RWPE1 (cell line): ENCODE results near the gene STK33.

Experiments
- CTCF ChIA-PET: fragments of 350-600 bp; sonication (Branson Sonifier 250); formaldehyde crosslinking; extraction: SDS; loops from one replicate; lab custom pipeline; 2021; lab: Yijun Ruan, JAX
- POLR2A ChIA-PET: fragments of 400-600 bp; formaldehyde crosslinking; extraction: SDS; loops from one replicate; lab custom pipeline; 2020; ENCODE audit warnings: antibody characterized with exemption; ENCODE audit not compliant: low non-redundant PET; lab: Yijun Ruan, JAX
- DNase-seq: peaks from one replicate; pipeline ENCODE4 v3.0.0; 2012; ENCODE audit warnings: low spot score
- H3K27ac ChIP-seq: fragments of 450-650 bp; 2 replicates; pipeline ENCODE4 v1.5.1; 2017
- CTCF ChIP-seq: fragments of 450-650 bp; conservative IDR thresholded peaks from 2 replicates; pipeline ENCODE4 v1.5.1; 2017; ENCODE audit warnings: low read depth, mild to moderate bottlenecking

The STK33 gene

GRCh38 chr11:8567602-8568198 lies 26.3 kb downstream of the STK33 start:
- no peak for TF ChIP-seq CTCF
- ChIA-PET CTCF (interaction anchor here (0.7 to 1.9 kb wide), 8 partner anchors 9 to 468 kb away, joined by 3 to 13 read pairs (median 4); partner anchors contain the start of gene LMO1), POLR2A (interaction anchor here (1.0 kb wide), 1 partner anchor 114 kb away, joined by 4 read pairs; the partner anchor contains the start of gene TRIM66)
- DNase-seq: peak; percentile 38
- no peak overlapping the region for H3K27ac ChIP-seq

DNA sequence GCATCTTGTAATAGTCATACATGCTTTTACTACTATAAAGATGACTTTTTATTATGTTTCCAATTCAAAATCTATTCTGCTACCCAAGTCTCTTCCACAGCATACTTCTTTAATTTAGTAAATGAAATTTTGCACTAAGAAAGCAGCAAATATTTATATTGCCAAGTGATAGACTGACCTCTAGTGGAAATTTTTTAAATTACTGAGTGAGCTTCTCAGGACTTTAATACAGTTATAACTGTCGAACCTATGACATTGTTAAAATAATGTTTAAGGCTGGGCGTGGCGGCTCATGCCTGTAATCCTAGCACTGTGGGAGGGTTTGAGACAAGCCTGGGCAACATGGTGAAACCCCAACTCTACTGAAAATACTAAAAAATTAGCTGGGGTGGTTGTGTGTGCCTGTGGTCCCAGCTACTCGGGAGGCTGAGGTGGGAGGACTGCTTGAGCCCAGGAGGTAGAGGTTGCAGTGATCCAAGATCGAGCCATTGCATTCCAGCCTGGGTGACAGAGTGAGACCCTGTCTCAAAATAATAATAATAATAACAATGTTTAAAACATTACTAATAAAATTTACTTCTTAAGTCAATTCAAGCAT lies 27.3 kb downstream of the STK33 start:
- DNase-seq: peak; percentile 35
- POLR2A ChIA-PET: interaction anchor here (1.0 kb wide), 1 partner anchor 115 kb away, joined by 4 read pairs; the partner anchor contains the start of gene TRIM66

DNA sequence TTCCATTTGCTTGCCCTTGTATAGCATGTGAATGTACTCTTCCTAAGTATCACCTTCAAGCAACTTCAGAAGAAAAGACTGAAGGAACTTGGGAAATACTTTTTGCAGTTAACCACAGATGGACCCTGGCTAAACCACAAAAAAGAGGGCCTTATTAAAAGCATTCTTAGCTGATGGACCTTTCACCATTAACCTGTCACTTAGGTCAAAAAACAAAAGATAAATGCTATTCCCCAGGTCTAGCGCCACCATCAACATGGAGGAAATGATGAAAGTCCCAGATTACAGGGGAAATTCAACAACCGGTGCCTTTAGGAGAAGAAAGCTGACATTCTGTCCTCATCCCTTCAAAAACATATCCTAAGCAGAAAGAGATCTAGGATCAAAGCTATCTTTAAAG lies 29.5 kb downstream of the STK33 start:
- TF ChIP-seq CTCF: no peak
- CTCF ChIA-PET: interaction anchor here (1.0 kb wide), 1 partner anchor 226 kb away, joined by 4 read pairs; no protein-coding TSS in a partner anchor
- no peak for DNase-seq
- POLR2A ChIA-PET: no interaction called here
- H3K27ac ChIP-seq: no peak overlapping the region

More for the DNA sequence above, 27.3 kb downstream of the STK33 start:
- TF ChIP-seq CTCF: peak; percentile 76
- CTCF ChIA-PET: interaction anchor here (0.5 to 1.9 kb wide), 17 partner anchors 10 to 560 kb away, joined by 3 to 13 read pairs (median 3); partner anchors contain the start of genes RPL27A and TRIM66
- H3K27ac ChIP-seq: peak overlapping the region; percentile 54

DNA sequence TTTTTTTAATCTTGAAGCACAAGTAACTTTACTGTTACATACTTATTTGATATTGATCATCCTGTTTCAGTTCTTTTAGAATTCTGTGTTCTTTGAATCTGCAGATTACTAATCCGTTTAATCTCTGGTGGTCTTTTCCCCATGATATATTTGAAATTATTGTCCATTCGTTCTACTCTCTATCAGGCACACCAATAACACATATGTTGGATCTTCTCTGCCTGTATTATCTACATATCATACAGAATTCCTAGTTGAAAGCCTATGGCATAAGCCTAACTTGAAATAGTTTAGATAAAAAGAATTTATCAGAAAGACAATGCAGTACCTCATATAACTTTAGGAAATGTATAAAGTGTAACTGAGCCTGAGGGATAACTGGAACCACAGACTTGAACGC lies 32.6 kb downstream of the STK33 start:
- no peak for TF ChIP-seq CTCF
- H3K27ac ChIP-seq: no peak overlapping the region
- DNase-seq: no peak
- ChIA-PET POLR2A (no interaction called here), CTCF (no interaction called here)

GRCh38 chr11:8558436-8558835 lies 35.6 kb downstream of the STK33 start:
- POLR2A ChIA-PET: no interaction called here
- no peak for TF ChIP-seq CTCF
- CTCF ChIA-PET: interaction anchor here (0.6 kb wide), 1 partner anchor 10 kb away, joined by 3 read pairs; no protein-coding TSS in a partner anchor
- no peak for DNase-seq
- no peak overlapping the region for H3K27ac ChIP-seq

DNA sequence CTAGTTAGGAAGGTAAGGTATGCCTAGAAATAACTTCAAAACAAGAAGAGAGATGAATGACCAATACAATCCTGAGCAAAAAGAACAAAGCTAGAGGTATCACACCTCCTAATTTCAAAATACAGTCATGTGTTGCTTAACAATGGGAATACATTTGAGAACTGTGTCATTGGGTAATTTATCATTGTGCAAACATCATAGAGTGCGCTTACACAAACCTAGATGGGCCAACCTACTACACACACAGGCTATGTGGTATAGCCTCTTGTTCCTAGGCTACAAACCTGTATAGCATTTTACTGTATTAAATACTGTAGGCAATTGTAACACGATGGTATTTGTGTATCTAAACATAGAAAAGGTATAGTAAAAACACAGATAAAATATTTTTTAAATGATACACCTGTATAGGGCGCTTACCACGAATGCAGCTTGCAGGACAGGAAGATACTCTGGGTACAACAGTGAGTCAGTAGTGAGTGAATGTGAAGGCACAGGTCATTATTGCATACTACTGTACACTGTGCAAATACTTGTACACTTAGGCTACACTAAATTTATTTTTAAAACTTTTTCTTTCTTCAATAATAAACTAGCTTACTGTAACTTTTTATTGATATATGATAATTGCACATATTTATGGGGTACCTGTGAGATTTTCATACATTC lies 48.2 kb downstream of the STK33 start:
- H3K27ac ChIP-seq: no peak overlapping the region
- DNase-seq: no peak
- POLR2A ChIA-PET: no interaction called here
- CTCF ChIA-PET: no interaction called here
- TF ChIP-seq CTCF: no peak
